Measurements from ENCODE around the gene UAP1L1. TPM values are rescaled to one million over a fixed set of nuclear protein-coding genes. Genes with fewer than 3 reads are reported as not detected.

The UAP1L1 gene
- total and polyA plus RNA-seq, 2 of the 4 experiments (the other 2 are of a cell fraction), result 2.3 to 9.8 TPM

DNA sequence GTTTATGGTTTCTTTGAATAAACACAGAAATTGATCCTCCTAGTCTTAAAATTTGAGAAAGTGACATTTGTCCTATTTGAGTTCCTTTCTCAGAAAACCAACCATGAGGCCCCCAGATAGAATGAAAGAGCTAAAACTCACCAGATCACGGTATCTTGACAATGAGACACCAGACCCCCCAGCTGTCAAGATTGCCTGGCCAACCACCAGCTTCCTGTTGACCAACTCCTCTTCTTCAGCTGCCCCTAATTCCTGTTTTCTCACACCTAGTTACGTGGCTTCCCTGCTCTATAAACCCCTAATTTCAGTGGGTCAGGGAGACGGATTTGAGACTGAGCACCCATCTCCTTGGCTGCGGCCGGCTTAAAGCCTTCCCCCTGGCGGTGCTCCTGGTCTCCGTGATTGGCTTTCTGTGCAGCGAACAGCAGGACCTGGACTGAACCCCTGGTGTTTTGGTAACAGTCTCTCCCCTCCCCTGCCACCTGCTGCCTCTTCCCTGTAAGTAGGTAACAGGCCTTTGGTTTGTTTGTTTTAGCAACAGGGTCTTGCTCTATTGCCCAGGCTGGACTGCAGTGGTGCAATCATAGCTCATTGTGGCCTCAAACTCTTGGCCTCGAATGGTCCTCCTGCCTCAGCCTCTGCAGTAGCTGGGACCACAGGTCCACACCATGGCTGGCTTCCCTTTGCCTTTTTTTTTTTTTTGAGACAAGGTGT lies 18.6 kb upstream of the UAP1L1 start:
- BruUV-seq (replicated peaks), result no TSS peak
- intact Hi-C loops (cut with micrococcal nuclease), result no loop called here
- no peak overlapping the region for H3K18ac ChIP-seq (ENCODE audit: low read depth, low read length)
- no peak overlapping the region for H2AK5ac ChIP-seq (ENCODE audit: low read depth, low read length)
- no peak overlapping the region for H2AFZ ChIP-seq (replicated peaks; ENCODE audit: low read length, poor library complexity)
- H4K5ac ChIP-seq (ENCODE audit: low read depth, low read length), result no peak overlapping the region
- H2BK120ac ChIP-seq (ENCODE audit: low read depth, low read length), result no peak overlapping the region
- no peak for ATAC-seq (ENCODE audit: low read depth)
- ChIA-PET CTCF (interaction anchor here (1.1 to 1.2 kb wide), 2 partner anchors 12 to 28 kb away, joined by 3 to 4 read pairs; partner anchors contain the start of genes MAN1B1 and NPDC1), POLR2A (ENCODE audit: unreplicated experiment) (no interaction called here)
- H3K4me1 ChIP-seq (ENCODE audit: control insufficient read depth, insufficient read depth, low read length), result peaks cover 3% of the 10 kb centered on the region; the same call in 1 of the 2 replicates
- no peaks in the 10 kb centered on the region for H3K79me1 ChIP-seq (ENCODE audit: low read depth in 1 of 2, low read length in 2 of 2)
- H2AK9ac ChIP-seq (replicated peaks; ENCODE audit: low read depth, low read length, poor library complexity), result no peak overlapping the region
- DNase-seq, result no peak
- H4K91ac ChIP-seq (ENCODE audit: insufficient read depth, low read depth, low read length), result no peak overlapping the region
- H2BK15ac ChIP-seq (ENCODE audit: low read depth, low read length), result no peak overlapping the region
- in situ Hi-C loops (cut with MboI; ENCODE audit: low sequenced_read_pairs), result no loop called here
- H2BK20ac ChIP-seq (ENCODE audit: low read depth, low read length), result no peak overlapping the region
- no peak overlapping the region for H3K4me3 ChIP-seq (ENCODE audit: insufficient read depth, low read depth, low read length)
- dilution Hi-C loops (cut with HindIII; ENCODE audit: low sequenced_read_pairs, unreplicated experiment), result no loop called here
- H3K9me3 ChIP-seq (ENCODE audit: control insufficient read depth, insufficient read depth, low read length), result no peaks in the 10 kb centered on the region
- H3K23ac ChIP-seq (ENCODE audit: low read depth, low read length), result no peak overlapping the region
- peaks cover 27% of the 10 kb centered on the region for H3K27me3 ChIP-seq (ENCODE audit: control insufficient read depth, insufficient read depth, low read length)
- no peaks in the 10 kb centered on the region for H3K9me1 ChIP-seq (ENCODE audit: insufficient read depth, low read length)
- H3K27ac ChIP-seq (ENCODE audit: insufficient read depth, low read length), result no peak overlapping the region
- H4K8ac ChIP-seq (ENCODE audit: low read depth in 2 of 2, low read length in 2 of 2), result no peak overlapping the region
- no peak overlapping the region for H2BK5ac ChIP-seq (ENCODE audit: low read depth, low read length, poor library complexity, severe bottlenecking)
- H3K56ac ChIP-seq (ENCODE audit: extremely low read depth, insufficient read depth, low read length), result no peak overlapping the region
- H3K4ac ChIP-seq (ENCODE audit: low read depth, low read length), result no peak overlapping the region
- TF ChIP-seq CEBPB (IDR thresholded peaks at IDR 0.05; ENCODE audit: low read depth, low read length) (no peak), RCOR1 (IDR thresholded peaks at IDR 0.05; ENCODE audit: insufficient replicate concordance, low read length) (no peak), RFX5 (IDR thresholded peaks at IDR 0.05; ENCODE audit: low read depth, low read length) (no peak), POLR2A (IDR thresholded peaks at IDR 0.05; ENCODE audit: low read depth, low read length) (no peak), SMC3 (IDR thresholded peaks at IDR 0.05; ENCODE audit: low read depth, low read length) (no peak), CHD1 (IDR thresholded peaks at IDR 0.05; ENCODE audit: low read depth, low read length) (no peak), MAZ (IDR thresholded peaks at IDR 0.05; ENCODE audit: borderline replicate concordance, low read depth, low read length) (no peak), FOS (IDR thresholded peaks at IDR 0.05; ENCODE audit: low read depth, low read length) (no peak)
- TF ChIP-seq, protein P1, sequence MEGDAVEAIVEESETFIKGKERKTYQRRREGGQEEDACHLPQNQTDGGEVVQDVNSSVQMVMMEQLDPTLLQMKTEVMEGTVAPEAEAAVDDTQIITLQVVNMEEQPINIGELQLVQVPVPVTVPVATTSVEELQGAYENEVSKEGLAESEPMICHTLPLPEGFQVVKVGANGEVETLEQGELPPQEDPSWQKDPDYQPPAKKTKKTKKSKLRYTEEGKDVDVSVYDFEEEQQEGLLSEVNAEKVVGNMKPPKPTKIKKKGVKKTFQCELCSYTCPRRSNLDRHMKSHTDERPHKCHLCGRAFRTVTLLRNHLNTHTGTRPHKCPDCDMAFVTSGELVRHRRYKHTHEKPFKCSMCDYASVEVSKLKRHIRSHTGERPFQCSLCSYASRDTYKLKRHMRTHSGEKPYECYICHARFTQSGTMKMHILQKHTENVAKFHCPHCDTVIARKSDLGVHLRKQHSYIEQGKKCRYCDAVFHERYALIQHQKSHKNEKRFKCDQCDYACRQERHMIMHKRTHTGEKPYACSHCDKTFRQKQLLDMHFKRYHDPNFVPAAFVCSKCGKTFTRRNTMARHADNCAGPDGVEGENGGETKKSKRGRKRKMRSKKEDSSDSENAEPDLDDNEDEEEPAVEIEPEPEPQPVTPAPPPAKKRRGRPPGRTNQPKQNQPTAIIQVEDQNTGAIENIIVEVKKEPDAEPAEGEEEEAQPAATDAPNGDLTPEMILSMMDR (conservative IDR thresholded peaks at IDR 0.05; ENCODE audit: low read depth, low read length), result no peak
- TF ChIP-seq, protein P2, sequence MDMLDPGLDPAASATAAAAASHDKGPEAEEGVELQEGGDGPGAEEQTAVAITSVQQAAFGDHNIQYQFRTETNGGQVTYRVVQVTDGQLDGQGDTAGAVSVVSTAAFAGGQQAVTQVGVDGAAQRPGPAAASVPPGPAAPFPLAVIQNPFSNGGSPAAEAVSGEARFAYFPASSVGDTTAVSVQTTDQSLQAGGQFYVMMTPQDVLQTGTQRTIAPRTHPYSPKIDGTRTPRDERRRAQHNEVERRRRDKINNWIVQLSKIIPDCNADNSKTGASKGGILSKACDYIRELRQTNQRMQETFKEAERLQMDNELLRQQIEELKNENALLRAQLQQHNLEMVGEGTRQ (IDR thresholded peaks at IDR 0.05; ENCODE audit: low read depth, low read length), result no peak
- no peak overlapping the region for H3K9ac ChIP-seq (ENCODE audit: low read depth, low read length)
- no peaks in the 10 kb centered on the region for H4K20me1 ChIP-seq (ENCODE audit: insufficient read depth, low read length)
- H3K14ac ChIP-seq (replicated peaks; ENCODE audit: low read depth, low read length), result no peak overlapping the region
- no peaks in the 10 kb centered on the region for H3K36me3 ChIP-seq (ENCODE audit: control insufficient read depth, insufficient read depth, low read length)
- H3K4me2 ChIP-seq (ENCODE audit: low read depth, low read length), result no peak overlapping the region
- WGBS, 2 experiments (ENCODE audit: extremely low coverage in 2 of 2, insufficient read length in 1 of 2), result 79% methylated on average over 6 of the region's 9 CpGs; no CpG with 5 or more reads in 1 of the 2 experiments
